ENCODE data around the gene CAPN1.
"Not testable (repeated sequence)": the region's sequence is repeated elsewhere in the genome, so short reads cannot be mapped to it uniquely, and the experiment has no call there.

Gene CAPN1

GRCh38 chr11:65219930-65220213 is 38.1 kb downstream of the CAPN1 start:
- no peak for DNase-seq

- DNase-seq, result no peak
These were observed 39.3 kb downstream of the CAPN1 start for GRCh38 chr11:65221026-65221425.

GRCh38 chr11:65223011-65223410 is 41.3 kb downstream of the CAPN1 start:
- DNase-seq, result no peak

- no peak for DNase-seq
These were observed 43.2 kb downstream of the CAPN1 start for GRCh38 chr11:65224930-65225278.

- peak in 3 of 4 experiments; percentile 23 to 44 (median 32) for DNase-seq
These were observed 43.8 kb downstream of the CAPN1 start for GRCh38 chr11:65225279-65226102.

GRCh38 chr11:65226103-65226442 is 44.3 kb downstream of the CAPN1 start:
- no peak for DNase-seq

- DNase-seq, result no peak
These were observed 46.2 kb downstream of the CAPN1 start for GRCh38 chr11:65227879-65228278.

GRCh38 chr11:65236194-65237059 is 54.7 kb downstream of the CAPN1 start:
- no peak for DNase-seq

GRCh38 chr11:65238302-65238701 is 56.6 kb downstream of the CAPN1 start:
- not testable (repeated sequence) for DNase-seq

- no peak for DNase-seq
These were observed 59.4 kb downstream of the CAPN1 start for GRCh38 chr11:65241134-65241533.

GRCh38 chr11:65241692-65242091 is 60.0 kb downstream of the CAPN1 start:
- no peak for DNase-seq

- DNase-seq, result no peak
These were observed 60.7 kb downstream of the CAPN1 start for GRCh38 chr11:65242389-65242788.

- no peak for DNase-seq
These were observed 62.1 kb downstream of the CAPN1 start for GRCh38 chr11:65243797-65244196.

GRCh38 chr11:65245046-65245445 is 63.3 kb downstream of the CAPN1 start:
- not testable (repeated sequence) for DNase-seq

GRCh38 chr11:65246506-65246905 is 64.8 kb downstream of the CAPN1 start:
- no peak for DNase-seq

GRCh38 chr11:65248184-65248710 is 66.5 kb downstream of the CAPN1 start:
- not testable (repeated sequence) for DNase-seq

- DNase-seq, result no peak
These were observed 69.7 kb downstream of the CAPN1 start for GRCh38 chr11:65251476-65251875.

GRCh38 chr11:65254724-65255123 is 73.0 kb downstream of the CAPN1 start:
- DNase-seq, result no peak

- no peak for DNase-seq
These were observed 77.3 kb downstream of the CAPN1 start for GRCh38 chr11:65258988-65259387.

GRCh38 chr11:65260302-65260701 is 78.6 kb downstream of the CAPN1 start:
- DNase-seq, result no peak

GRCh38 chr11:65260756-65261590 is 79.2 kb downstream of the CAPN1 start:
- DNase-seq, result no peak
